Activated T-helper 1 cell treated with Interleukin-2 at 50 U/mL for 16 hours (primary cell): Measurements from ENCODE around the gene IARS2.
"Not testable (repeated sequence)": the region's sequence is repeated elsewhere in the genome, so short reads cannot be mapped to it uniquely, and the experiment has no call there.

Experiments used
- DNase-seq: peaks from one replicate; pipeline ENCODE4 v3.0.0-alpha.2; 2020; ENCODE audit warnings: low read depth

Gene IARS2

DNA sequence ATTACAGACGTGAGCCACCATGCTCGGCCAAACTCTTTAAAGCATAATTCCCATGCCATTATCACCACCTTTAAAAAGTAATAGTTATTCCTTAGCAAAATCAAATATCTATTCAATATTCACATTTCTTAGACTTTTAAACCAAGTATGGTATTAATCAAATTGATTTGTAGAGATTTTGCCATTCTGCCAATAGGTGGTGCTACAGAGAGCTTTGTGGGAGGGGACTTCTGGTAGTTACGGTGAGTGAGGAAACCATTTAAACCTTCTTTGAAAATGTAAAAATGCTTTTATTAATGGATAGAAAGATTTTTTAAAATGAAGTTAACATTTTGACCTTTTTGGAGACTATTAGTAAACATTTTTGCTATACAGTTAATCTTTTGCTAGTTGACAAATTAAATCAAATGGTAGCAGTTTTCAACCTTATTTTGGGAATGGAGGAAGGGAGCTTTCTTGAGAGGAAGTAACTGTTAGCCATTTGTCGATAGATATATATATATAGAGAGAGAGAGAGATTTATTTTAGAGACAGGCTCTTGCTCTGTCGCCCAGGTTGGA is 19.3 kb downstream of the IARS2 start:
- no peak for DNase-seq

GRCh38 chr1:220119043-220119512 is 25.1 kb downstream of the IARS2 start:
- DNase-seq: no peak

GRCh38 chr1:220121791-220122530 is 28.0 kb downstream of the IARS2 start:
- DNase-seq: no peak

GRCh38 chr1:220123066-220123465 is 29.1 kb downstream of the IARS2 start:
- no peak for DNase-seq

DNA sequence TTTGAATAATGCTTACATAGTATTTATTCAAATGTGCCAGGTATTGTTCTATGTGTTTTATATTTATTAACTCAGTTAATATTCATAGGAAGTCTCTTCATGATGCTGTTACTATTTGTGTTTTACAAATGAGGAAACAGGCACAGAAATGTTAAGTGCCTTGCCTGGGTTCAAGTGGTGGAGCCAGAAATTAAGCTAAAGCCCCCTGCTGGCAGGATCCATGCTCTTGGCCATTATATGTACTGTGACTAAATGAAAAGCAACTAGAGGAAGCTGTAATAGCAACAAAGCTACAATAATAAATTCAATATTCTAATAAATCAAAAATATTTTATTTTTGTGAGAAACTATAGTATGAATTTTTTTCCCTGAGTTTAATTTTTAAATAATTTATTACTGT is 30.0 kb downstream of the IARS2 start:
- no peak for DNase-seq

DNA sequence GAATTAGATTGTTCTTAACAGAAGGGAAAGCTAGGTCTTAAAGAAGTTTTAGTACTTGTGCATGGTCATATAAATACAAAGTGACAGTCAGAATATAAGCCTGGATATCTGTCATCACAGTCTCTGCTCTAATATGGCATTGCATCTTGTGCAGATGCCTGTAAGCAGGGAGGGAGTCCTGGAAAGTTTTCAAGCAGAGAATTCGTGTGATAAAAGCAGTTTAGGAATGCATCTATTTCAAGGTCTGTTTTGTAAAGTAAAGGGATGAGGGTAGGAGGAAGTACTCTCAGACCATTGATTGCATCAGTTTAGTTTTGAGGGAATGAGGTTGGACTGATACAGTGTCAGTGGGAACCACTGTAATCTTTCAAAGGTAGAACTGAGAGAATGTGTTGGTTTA is 30.6 kb downstream of the IARS2 start:
- no peak for DNase-seq

DNA sequence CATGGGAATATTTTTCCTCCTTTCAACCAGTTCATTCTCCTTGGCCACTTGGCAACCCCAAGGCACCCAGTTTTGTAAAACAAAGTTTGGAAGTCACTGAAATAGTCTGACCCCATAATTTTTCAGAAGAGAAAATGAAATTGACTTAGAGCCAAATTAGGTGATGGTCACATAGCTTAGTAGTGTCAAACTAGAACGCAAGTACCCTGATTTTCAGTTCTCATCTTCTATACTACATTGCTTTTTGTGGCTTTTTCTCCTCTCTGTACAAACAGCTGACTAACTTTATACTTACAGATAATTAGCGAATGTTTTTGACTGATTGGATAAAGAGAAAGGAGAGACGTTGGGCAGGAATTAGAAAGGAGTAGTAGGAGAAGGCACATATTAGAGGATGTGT is 33.1 kb downstream of the IARS2 start:
- DNase-seq: no peak

GRCh38 chr1:220129479-220130210 is 35.7 kb downstream of the IARS2 start:
- DNase-seq: no peak

GRCh38 chr1:220135755-220136154 is 41.8 kb downstream of the IARS2 start:
- no peak for DNase-seq

DNA sequence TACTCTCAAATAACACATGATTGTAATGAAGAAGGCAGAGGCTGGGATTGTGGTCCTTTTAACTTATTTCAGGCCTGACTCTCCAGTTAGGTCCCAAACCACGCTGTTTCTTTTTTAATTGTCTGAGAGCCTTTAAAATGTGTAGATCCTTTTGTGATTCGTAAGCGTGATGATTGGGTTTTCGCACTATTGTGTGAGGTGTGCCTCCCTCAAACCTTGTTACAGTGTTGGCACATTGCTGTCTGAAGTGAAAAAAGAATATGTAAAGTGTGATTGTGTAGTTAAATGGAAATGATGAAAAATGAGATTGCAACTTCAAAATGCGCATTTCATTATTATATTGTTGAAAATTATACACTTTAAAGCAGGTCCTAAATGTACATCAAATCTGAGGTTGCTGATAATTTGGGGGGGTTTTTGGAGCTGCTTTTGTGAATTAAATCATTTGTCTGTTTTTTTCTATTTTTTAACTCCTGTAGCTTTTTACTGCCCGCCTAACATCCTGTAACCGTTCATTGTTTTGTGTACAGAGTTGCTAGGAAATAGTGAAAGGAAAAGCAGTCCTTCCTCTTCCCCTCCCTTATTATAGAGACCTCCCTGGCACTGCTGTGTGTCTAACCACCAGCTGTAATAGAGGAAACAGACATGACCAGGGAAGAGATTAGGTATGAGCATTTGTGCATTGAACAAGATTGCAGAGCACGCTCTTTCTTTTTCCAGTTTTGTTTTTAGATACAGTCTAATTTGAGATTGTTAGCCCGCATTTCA is 43.3 kb downstream of the IARS2 start:
- DNase-seq: no peak

GRCh38 chr1:220139966-220140365 is 46.0 kb downstream of the IARS2 start:
- DNase-seq: no peak

GRCh38 chr1:220144051-220144450 is 50.1 kb downstream of the IARS2 start:
- no peak for DNase-seq

- no peak for DNase-seq
Observed at GRCh38 chr1:220149742-220150141, 55.8 kb downstream of the IARS2 start.

GRCh38 chr1:220151454-220151853 is 57.5 kb downstream of the IARS2 start:
- no peak for DNase-seq

DNA sequence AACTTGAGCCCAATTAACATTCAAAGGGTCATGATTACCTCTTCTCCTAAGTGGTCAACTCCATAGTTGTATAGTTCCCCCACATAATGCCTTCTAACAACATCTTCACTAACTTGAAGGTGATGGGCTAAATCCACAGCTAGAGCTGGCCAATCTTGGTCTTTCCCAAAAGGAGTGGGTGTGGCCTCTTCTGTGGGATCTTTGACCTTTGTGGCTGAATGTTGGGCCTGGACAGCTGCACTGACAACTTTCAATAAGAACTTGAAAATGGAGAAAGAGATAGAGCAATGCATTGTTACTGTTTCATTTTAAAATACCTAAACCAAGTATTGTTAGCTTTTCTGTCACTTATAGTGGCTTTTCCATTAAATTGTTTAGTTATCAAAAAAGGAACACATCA is 59.2 kb downstream of the IARS2 start:
- no peak for DNase-seq

DNA sequence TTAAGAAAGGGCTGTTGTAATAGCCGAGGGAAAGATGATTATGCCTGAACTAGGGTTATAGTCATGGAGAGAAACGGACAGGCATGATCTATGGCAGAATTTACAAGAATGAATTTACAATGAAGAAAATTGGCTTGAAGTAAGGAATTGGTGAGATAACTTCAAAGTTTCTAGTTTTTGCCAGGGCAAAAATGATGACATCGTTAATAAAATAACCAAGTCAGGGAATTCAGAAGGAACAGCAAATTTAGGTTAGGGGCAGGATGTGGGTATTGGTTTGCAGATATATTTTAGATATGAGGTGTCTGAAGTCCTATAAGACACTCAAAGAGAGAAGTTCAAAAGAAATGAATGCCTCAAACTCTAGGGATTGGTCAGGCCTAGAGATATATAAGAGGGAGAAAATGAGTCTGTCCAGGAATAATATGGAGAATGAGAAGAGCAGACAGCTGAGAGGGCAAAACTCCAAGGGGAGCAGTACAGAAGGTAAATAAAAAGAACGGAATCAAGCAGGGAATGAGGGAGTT is 62.8 kb downstream of the IARS2 start:
- DNase-seq: no peak

GRCh38 chr1:220157738-220158137 is 63.8 kb downstream of the IARS2 start:
- DNase-seq: no peak

DNA sequence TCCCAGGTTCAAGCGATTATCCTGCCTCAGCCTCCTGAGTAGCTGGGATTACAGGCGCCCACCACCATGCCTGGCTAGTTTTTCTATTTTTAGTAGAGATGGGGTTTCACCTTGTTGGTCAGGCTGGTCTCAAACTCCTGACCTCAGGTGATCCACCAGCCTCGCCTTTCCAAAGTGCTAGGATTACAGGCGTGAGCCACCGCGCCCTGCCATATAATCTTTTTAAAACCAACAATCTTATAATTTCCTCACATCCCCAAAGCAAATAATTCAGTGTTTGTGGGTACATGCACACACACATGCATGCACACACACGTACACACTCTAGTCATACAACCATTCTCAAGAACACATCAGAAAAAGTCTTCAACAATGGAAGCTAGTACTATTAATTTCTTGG is 64.6 kb downstream of the IARS2 start:
- not testable (repeated sequence) for DNase-seq

GRCh38 chr1:220159041-220159440 is 65.1 kb downstream of the IARS2 start:
- DNase-seq: no peak

DNA sequence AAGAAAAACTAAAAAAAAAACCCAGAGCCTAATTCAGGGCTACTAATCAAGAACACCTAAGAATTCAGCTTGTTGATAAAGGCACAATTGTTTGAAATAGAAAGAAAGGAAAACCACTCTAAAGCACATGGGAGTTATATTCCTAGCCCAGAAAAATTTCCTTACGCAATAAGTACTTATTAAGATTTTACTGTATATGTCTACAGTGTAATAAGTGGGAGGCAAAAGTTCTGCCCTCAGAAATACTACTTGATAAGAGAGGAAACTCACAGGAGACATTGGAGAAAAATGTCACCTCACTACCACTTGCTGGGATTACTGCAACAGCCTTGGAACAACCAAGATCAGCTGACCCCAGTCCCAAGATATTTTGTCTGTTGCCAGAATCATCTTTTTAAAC is 66.1 kb downstream of the IARS2 start:
- no peak for DNase-seq

GRCh38 chr1:220164116-220164515 is 70.2 kb downstream of the IARS2 start:
- no peak for DNase-seq

GRCh38 chr1:220164517-220164916 is 70.6 kb downstream of the IARS2 start:
- no peak for DNase-seq
